PC-3 (cell line): ENCODE data around the gene SERINC3. TPM values are rescaled to one million over a fixed set of nuclear protein-coding genes. Genes with fewer than 3 reads are reported as not detected.

ENCODE experiments used
- ATAC-seq: fragments of 200-7000 bp; cut with Tn5 transposase; 2 replicates; pipeline ENCODE4 v1.9.1; 2020; ENCODE audit warnings: mild to moderate bottlenecking, moderate library complexity
- BruUV-seq: library from RNA; stranded (reverse); fragments of 400-500 nt; replicated peaks from 2 replicates; lab custom pipeline; 2021; lab: Mats Ljungman, UMichigan
- CTCF ChIA-PET: fragments of 300-600 bp; sonication (Branson Sonifier 250); formaldehyde crosslinking; loops from one replicate; lab custom pipeline; 2022; ENCODE audit warnings: antibody characterized with exemption; lab: Charles Lee
- POLR2A ChIA-PET: fragments of 300-600 bp; sonication (Branson Sonifier 250); formaldehyde crosslinking; loops from one replicate; lab custom pipeline; 2022; ENCODE audit warnings: antibody characterized with exemption; ENCODE audit not compliant: unreplicated experiment; lab: Charles Lee
- DNase-seq: peaks from one replicate; pipeline ENCODE4 v3.0.0-alpha.2; 2015
- H2AFZ ChIP-seq: fragments of 300-600 bp; sonication (generic); 2 replicates; pipeline ENCODE4 v1.6.0; 2016; ENCODE audit warnings: antibody characterized with exemption, low read length
- H3F3A ChIP-seq: fragments of 300-600 bp; sonication (generic); one replicate; pipeline ENCODE4 v1.6.0; 2017; ENCODE audit warnings: antibody characterized with exemption, low read length, control low read depth, mild to moderate bottlenecking; ENCODE audit not compliant: unreplicated experiment
- H3K27ac ChIP-seq: fragments of 300-600 bp; sonication (generic); 2 replicates; pipeline ENCODE4 v1.5.1; 2016; ENCODE audit warnings: mild to moderate bottlenecking, low read length
- H3K27me3 ChIP-seq: fragments of 300-600 bp; sonication (generic); 2 replicates; pipeline ENCODE4 v1.6.1; 2016; ENCODE audit warnings: low read length, mixed read lengths
- H3K36me3 ChIP-seq: fragments of 300-600 bp; sonication (generic); 2 replicates; pipeline ENCODE4 v1.6.1; 2016; ENCODE audit warnings: low read depth, mixed run types, low read length, mixed read lengths
- H3K4me1 ChIP-seq: fragments of 300-600 bp; sonication (generic); 2 replicates; pipeline ENCODE4 v1.5.1; 2016; ENCODE audit warnings: low read length; ENCODE audit not compliant: insufficient read depth
- H3K4me2 ChIP-seq: fragments of 300-600 bp; sonication (generic); 2 replicates; pipeline ENCODE4 v1.6.0; 2016; ENCODE audit warnings: low read length
- H3K4me3 ChIP-seq: fragments of 300-600 bp; sonication (generic); 2 replicates; pipeline ENCODE4 v1.5.1; 2016; ENCODE audit warnings: mild to moderate bottlenecking, low read length, mixed read lengths
- H3K79me2 ChIP-seq: fragments of 300-600 bp; sonication (generic); 2 replicates; pipeline ENCODE4 v1.6.1; 2017; ENCODE audit warnings: low read length, mixed read lengths
- H3K9ac ChIP-seq: fragments of 300-600 bp; sonication (generic); 2 replicates; pipeline ENCODE4 v1.6.0; 2016; ENCODE audit warnings: mild to moderate bottlenecking, low read length
- H3K9me2 ChIP-seq: fragments of 300-600 bp; sonication (generic); replicated peaks from 2 replicates; pipeline ENCODE4 v1.6.1; 2016; ENCODE audit warnings: mixed run types, low read length, mixed read lengths
- H3K9me3 ChIP-seq: fragments of 300-600 bp; sonication (generic); 2 replicates; pipeline ENCODE4 v1.6.1; 2016; ENCODE audit warnings: low read length, mixed read lengths
- H4K20me1 ChIP-seq: fragments of 300-600 bp; sonication (generic); 2 replicates; pipeline ENCODE4 v1.6.1; 2016; ENCODE audit warnings: low read length, mixed read lengths
- CTCF ChIP-seq: fragments of 300-600 bp; sonication (generic); conservative IDR thresholded peaks from 2 replicates; pipeline ENCODE4 v1.5.1; 2017; ENCODE audit warnings: antibody characterized with exemption, low read depth, mild to moderate bottlenecking, low read length
- EZH2 ChIP-seq: fragments of 300-600 bp; sonication (generic); IDR thresholded peaks from one replicate; pipeline ENCODE4 v1.6.1; 2017; ENCODE audit warnings: antibody characterized with exemption, mild to moderate bottlenecking, low read length; ENCODE audit not compliant: unreplicated experiment
- EZH2phosphoT487 ChIP-seq: fragments of 300-600 bp; sonication (generic); IDR thresholded peaks from 2 replicates; pipeline ENCODE4 v1.6.1; 2018; ENCODE audit warnings: mild to moderate bottlenecking, antibody characterized with exemption, low read length, borderline replicate concordance
- intact Hi-C: fragments of 100-400 bp; cut with micrococcal nuclease; formaldehyde crosslinking; loops from 2 replicates; pipeline ENCODE4 v1.9.0; 2023
- total RNA-seq: library from RNA; depleted of rRNA; stranded (reverse); fragments of >200 nt; gene quantifications from 2 replicates; pipeline ENCODE4 v1.2.3, GENCODE V29; 2014

Gene SERINC3
- total RNA-seq, 1 experiment from 2014 or later: 92.6 TPM

GRCh38 chr20:44497761-44498160 is 24.1 kb downstream of the SERINC3 start:
- CTCF ChIA-PET: interaction anchor here (0.6 kb wide), 1 partner anchor 40 kb away, joined by 4 read pairs; no protein-coding TSS in a partner anchor
- no peaks in the 10 kb centered on the region for H3K9me2 ChIP-seq
- intact Hi-C loops: loop anchor here (1.0 kb wide), 1 partner anchor 113 kb away; no protein-coding TSS in a partner anchor
- no peak for TF ChIP-seq EZH2phosphoT487
- TF ChIP-seq EZH2: no peak
- TF ChIP-seq CTCF: no peak
- BruUV-seq: no TSS peak
- H3F3A ChIP-seq: peaks cover 30% of the 10 kb centered on the region
- DNase-seq: no peak
- peaks cover 50% of the 10 kb centered on the region for H3K4me1 ChIP-seq
- no peak overlapping the region for H2AFZ ChIP-seq
- peaks cover 5% of the 10 kb centered on the region; the same call in 1 of the 2 replicates for H3K79me2 ChIP-seq
- 0 out of 2 replicates have a peak overlapping the region, but pooled peaks have one; percentile 6 for H3K4me3 ChIP-seq
- no peaks in the 10 kb centered on the region for H3K27me3 ChIP-seq
- POLR2A ChIA-PET: interaction anchor here (0.5 to 0.6 kb wide), 2 partner anchors 21 to 26 kb away, joined by 3 to 6 read pairs; no protein-coding TSS in a partner anchor
- peak overlapping the region; percentile 49 for H3K4me2 ChIP-seq
- H3K9me3 ChIP-seq: no peaks in the 10 kb centered on the region
- H3K9ac ChIP-seq: peak overlapping the region; percentile 92
- H3K27ac ChIP-seq: peak overlapping the region; percentile 96
- no peak for ATAC-seq
- peaks cover 53% of the 10 kb centered on the region for H3K36me3 ChIP-seq
- no peaks in the 10 kb centered on the region for H4K20me1 ChIP-seq

- peak overlapping the region; percentile 20; the same call in 1 of the 2 replicates for H3K4me3 ChIP-seq
- H3K27me3 ChIP-seq: no peaks in the 10 kb centered on the region
- no TSS peak for BruUV-seq
- H4K20me1 ChIP-seq: no peaks in the 10 kb centered on the region
- POLR2A ChIA-PET: no interaction called here
- CTCF ChIA-PET: no interaction called here
- H3K79me2 ChIP-seq: peaks cover 5% of the 10 kb centered on the region; the same call in 1 of the 2 replicates
- peak overlapping the region; percentile 92 for H3K9ac ChIP-seq
- H3K4me2 ChIP-seq: peak overlapping the region; percentile 51
- peak; percentile 98 for DNase-seq
- no peaks in the 10 kb centered on the region for H3K9me2 ChIP-seq
- TF ChIP-seq EZH2phosphoT487 (no peak), CTCF (no peak), EZH2 (no peak)
- intact Hi-C loops: loop anchor here (1.0 kb wide), 1 partner anchor 113 kb away; no protein-coding TSS in a partner anchor
- no peaks in the 10 kb centered on the region for H3K9me3 ChIP-seq
- peak; percentile 62 for ATAC-seq
- H3K4me1 ChIP-seq: peaks cover 50% of the 10 kb centered on the region
- H3K36me3 ChIP-seq: peaks cover 50% of the 10 kb centered on the region
- H2AFZ ChIP-seq: no peak overlapping the region
- peak overlapping the region; percentile 96 for H3K27ac ChIP-seq
- H3F3A ChIP-seq: peaks cover 30% of the 10 kb centered on the region
These were observed 24.9 kb downstream of the SERINC3 start for GRCh38 chr20:44496976-44497375.
